Central memory CD4-positive, alpha-beta T cell (primary cell): ENCODE results near the gene ZDHHC11B.
"Not testable (repeated sequence)": the region's sequence is repeated elsewhere in the genome, so short reads cannot be mapped to it uniquely, and the experiment has no call there.

Experiments
- DNase-seq: peaks from one replicate; pipeline ENCODE4 v3.0.0; 2022

ZDHHC11B gene

GRCh38 chr5:714215-715118 lies 70.1 kb downstream of the ZDHHC11B start:
- DNase-seq: not testable (repeated sequence)

DNA sequence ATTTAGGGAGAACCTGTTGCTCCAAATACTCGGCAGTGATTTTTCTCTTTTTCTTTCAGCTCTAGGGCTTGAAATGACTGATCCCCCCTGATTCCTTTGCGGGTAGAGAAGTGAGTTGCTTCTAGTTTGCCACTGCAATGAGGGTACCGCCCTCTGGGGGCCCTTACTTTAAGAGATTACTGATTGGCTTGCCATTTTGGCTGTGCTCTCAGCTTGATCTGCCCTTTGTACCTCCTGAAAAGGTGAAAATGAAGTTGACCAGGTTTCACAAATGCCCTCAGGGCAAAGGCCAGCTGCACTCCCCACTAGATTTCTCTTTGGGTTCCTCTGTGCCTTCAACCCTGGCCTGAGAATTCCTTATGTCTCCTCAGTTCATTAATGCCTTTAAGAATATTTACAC lies 70.8 kb downstream of the ZDHHC11B start:
- not testable (repeated sequence) for DNase-seq

GRCh38 chr5:708848-709517 lies 75.5 kb downstream of the ZDHHC11B start:
- not testable (repeated sequence) for DNase-seq

DNA sequence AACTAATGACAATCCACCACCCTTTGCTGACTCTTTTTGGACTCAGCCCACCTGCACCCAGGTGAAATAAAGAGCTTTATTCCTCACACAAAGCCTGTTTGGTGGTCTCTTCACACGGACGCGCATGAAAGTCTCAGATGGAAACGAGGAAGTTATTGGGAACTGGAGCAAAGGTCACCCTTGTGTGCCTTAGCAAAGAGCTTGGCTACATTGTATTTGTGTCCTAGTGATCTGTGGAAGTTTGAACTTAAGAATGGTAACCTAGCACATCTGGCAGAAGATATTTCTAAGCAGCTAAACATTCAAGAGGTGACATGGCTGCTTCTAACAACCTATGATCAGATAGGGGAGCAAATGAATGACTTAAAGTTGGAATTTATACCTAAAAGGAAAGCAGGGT lies 76.2 kb downstream of the ZDHHC11B start:
- not testable (repeated sequence) for DNase-seq

- DNase-seq: not testable (repeated sequence)
Measured at GRCh38 chr5:706127-706526, 78.4 kb downstream of the ZDHHC11B start.

DNA sequence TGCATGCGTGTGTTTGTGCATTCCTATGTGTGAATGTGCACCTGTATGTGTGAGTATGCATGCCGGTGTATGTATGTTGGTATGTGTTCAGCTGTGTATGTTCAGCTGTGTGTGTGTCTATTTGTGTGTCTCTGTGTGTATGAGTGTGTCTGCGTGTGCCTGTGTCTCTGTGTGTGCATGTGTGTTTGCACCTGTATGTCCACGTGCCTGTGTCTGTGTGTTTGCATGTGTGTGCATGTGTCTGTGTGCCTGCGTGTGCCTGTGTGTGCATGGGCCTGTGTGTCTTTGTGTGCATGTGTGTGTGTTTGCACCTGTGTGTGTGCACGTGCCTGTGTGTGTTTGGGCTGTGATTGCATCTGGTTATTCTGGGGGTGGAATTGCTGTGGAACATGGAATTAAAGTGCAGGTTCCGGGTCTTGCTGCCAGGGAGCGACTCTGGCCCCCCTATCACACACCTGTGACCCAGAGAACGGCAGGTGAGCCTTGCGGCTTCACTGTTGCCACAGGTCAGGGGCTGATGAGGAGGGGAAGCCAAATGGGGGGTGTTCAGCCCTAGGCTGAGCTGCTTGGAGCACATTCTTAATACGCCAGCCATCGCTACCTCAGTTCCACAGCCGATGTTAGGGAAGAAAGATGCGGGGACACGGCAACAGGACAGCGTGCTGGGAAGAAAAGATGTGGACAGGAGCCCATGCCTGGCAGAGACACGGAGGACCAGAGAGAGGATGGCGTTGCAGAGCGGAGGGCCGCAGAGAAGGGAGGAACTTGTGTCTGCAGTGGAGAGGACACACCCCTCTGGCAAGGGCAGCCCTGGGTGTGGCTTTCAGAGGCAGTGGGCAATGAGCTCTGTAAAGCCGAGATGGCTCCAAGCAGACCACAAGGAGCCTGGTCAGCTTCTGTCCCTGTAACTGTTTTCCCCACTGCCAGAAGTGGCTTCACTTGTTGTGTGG lies 87.5 kb downstream of the ZDHHC11B start:
- not testable (repeated sequence) for DNase-seq

GRCh38 chr5:696191-696590 lies 88.3 kb downstream of the ZDHHC11B start:
- not testable (repeated sequence) for DNase-seq

DNA sequence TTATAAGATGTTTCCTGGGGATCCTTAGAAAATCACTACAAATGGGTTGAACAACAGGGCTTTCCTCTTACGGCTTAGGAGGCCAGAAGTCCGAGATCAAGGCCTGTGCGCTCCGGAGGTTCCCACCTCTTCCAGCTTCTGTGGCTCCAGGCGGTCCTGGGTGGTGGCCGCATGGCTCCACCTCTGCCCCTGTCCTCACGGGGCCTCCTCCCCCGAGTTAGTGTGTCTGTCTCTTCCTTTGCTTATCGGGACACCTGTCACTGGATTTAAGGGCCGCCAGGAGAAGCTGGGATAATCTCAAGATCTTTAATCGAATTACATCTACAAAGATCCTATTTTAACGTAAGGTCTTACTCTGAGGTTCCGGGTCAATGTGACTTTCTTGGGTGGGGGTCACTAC lies 89.1 kb downstream of the ZDHHC11B start:
- not testable (repeated sequence) for DNase-seq

- DNase-seq: not testable (repeated sequence)
Measured at GRCh38 chr5:694042-694431, 90.5 kb downstream of the ZDHHC11B start.

- peak; percentile 77 for DNase-seq
Measured at GRCh38 chr5:693271-694041, 91.1 kb downstream of the ZDHHC11B start, which contains the start of gene TPPP. Gene TPPP (minus strand): TSS chr5:693352. CDS start chr5:678060, 15,292 bp downstream.

DNA sequence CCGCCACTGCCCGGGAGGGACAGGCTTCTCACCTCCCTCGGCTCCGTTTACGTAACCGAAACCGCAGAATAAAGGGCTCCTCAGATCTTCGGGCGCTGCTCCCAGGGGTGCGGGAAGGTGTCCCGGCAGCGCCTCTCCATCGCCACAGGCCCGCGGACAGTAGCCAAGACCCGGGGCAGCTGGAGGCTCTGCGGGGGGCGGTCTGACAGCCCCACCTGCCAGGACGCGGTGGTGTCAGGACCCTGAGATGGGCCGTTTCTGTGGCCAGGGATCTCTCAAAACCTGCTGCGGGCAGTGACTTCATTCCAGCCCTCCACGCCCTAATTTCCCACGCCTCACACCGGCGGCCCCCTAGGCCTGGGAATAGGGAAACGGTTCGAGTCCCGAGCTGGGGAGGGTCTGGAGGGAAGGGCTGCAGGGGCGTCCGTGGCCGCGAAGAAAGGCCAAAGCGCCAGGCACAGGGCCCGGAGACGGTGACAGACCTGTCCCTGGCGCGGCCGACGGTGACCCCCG lies 91.9 kb downstream of the ZDHHC11B start:
- DNase-seq: peak; percentile 43

DNA sequence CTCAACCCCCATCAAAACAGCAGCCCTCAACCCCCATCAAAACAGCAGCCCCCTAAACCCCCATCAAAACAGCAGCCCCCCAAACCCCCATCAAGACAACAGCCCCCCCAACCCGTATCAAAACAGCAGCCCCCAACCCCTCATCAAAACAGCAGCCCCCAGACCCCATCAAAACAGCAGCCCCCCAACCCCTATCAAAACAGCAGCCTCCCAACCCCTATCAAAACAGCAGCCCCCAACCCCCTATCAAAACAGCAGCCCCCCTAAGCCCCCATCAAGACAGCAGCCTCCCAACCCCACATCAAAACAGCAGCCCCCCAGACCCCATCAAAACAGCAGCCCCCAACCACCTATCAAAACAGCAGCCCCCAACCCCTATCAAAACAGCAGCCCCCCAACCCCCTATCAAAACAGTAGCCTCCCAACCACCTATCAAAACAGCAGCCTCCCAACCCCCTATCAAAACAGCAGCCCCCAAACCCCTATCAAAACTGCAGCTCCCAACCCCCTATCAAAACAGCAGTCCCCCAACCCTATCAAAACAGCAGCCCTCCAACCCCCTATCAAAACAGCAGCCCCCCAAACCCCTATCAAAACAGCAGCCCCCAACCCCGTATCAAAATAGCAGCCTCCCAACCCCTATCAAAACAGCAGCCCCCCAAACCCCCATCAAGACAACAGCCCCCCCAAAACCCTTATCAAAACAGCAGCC lies 92.6 kb downstream of the ZDHHC11B start:
- no peak for DNase-seq

GRCh38 chr5:691049-691448 lies 93.5 kb downstream of the ZDHHC11B start:
- DNase-seq: not testable (repeated sequence)

DNA sequence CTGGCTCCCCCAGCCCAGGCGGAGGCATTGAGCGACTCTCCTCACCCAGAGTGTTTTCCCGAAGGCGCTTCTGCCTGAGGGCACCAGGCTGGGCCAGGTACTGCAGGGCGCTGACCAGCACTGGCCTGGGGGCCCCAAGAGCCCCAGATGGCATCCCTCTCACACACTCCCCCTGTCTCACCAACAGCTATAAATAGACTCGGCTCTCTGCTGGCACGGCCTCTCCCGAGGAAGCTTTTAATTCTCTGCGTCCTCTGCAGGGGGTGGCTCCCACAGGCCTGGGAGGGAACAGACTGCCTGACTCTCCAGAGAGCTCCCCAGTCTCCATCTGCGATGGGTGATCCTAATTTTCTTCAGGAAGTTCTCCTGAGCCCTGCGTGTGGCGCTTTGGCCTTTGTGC lies 94.2 kb downstream of the ZDHHC11B start:
- DNase-seq: not testable (repeated sequence)

DNA sequence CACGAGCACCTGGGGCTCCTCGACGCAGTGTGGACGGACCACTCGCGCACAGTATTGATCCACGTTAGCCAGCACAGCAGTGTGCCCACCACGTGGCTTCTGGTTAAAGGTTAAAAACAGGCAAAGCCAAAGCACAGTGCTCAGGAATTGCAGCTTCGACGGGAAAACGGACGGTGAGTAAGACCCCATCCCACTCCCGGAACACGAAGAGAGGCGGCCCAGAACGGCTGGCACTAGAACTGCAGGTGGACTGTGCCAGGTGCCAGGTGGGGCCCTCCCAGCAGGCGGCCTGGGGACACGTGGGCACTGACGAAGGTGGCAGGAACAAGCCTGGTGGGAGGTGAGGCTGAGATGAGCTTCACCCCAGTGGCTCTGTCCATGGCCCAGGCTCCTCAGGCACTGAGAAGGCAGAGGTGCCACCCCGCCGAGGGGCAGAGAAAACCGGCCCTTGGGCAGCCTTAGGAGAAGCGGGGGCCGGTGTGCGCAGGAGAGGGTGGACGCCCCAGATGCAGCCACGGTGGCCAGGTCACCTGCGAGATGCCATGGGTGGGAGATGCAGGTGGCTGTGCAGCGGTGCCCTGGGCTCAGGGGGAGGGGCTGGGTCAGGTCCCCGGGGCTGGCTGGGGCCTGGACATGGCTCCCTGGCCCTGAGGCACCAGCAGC lies 96.0 kb downstream of the ZDHHC11B start:
- not testable (repeated sequence) for DNase-seq

DNA sequence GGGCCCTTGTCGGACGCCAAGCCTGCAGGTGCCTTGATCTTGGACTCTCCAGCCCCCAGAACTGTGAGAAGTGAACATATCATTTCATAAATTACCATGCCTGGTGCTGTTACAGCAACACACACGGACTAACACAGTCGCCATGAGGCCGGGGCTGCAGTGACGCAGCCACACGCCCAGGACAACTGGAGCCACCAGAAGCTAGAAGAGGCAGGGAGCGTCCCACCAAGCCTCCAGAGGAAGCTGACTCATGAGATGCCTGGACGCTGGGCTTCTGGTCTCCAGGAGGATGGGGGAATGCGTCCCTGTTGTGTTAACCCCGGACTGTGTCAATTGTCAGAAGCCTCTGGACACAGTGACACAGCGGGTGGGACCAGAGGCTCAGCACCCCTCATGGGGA lies 97.6 kb downstream of the ZDHHC11B start:
- not testable (repeated sequence) for DNase-seq

DNA sequence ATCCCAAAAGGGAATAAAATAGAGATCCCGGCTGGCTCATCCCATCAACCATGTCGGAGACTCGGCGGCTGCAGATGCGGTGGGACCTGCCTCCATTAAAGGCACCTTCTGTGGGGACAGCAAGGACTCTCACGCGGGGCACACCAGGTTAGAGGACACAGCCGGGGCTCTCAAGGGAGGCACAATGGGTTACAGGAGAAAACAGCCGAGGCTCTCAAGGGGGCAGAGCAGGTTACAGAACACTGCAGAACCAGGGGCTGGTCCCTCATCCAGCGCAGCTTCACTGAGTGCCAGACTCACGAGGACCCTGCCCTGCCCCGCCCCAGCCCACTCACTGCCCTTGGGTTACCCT lies 98.4 kb downstream of the ZDHHC11B start:
- DNase-seq: not testable (repeated sequence)

GRCh38 chr5:685262-686171 lies 99.0 kb downstream of the ZDHHC11B start:
- no peak for DNase-seq

GRCh38 chr5:684751-685216 lies 99.7 kb downstream of the ZDHHC11B start:
- no peak for DNase-seq
